ENCODE data around the gene B4GALNT4.
"Not testable (repeated sequence)": the region's sequence is repeated elsewhere in the genome, so short reads cannot be mapped to it uniquely, and the experiment has no call there.

Gene B4GALNT4

DNA sequence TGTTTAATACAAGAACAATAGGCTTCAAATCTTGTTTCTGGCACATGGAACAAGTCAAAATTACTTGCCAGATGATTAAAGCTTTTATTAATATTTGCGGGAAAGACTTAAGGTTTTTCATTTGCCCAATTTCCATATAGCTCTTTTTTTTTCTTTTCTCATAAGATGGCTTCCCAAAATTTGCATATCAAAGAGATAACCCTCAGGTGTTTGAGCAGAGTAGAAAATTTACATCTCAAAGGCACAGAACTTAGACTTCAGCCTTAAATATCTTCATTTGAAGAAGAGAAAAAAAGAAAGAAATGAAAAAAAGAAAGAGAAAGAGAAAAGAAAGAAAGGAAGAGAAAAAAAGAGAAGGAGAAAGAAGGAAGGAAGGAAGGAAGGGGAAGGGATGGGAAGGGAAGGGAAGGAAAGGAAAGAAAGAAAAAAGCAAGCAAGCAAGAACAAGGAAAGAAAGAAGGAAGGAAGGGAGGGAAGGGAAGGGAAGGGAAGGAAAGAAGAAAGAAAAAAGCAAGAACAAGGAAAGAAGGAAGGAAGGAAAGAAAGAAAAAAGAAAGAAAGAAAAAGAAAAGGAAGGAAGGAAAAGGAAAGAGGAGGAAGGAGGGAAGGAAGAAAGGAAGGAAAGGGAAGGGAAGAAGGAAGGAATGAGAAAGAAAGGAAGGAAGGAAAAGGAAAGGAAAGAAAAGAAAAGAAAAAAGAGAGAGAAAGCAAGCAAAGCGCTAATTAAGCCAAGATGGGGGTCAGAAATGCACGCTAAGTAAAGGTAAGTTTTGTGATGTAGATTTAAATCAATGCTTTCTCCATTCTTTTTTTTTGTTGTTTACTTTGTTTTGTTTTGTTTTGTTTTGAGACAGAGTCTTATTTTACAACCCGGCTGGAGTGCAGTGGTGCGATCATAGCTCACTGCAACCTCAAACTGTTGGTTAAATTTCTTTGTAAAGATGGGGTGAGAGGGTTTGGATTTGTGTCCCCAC, 28.5 kb upstream of the B4GALNT4 start:
- peaks cover 18% of the 10 kb centered on the region for H3K4me1 Mint-ChIP-seq
- H3K27ac Mint-ChIP-seq, result peak overlapping the region; percentile 25 to 52 (median 47)
- TF ChIP-seq CTCF (IDR thresholded peaks at IDR 0.05; ENCODE audit: unreplicated experiment in 3 of 3), result no peak
- H3K4me3 Mint-ChIP-seq, result no peak overlapping the region
- no peaks in the 10 kb centered on the region for H3K9me3 Mint-ChIP-seq
- no peaks in the 10 kb centered on the region for H3K36me3 Mint-ChIP-seq (ENCODE audit: low read depth)
- peaks cover 4% of the 10 kb centered on the region for H3K27me3 Mint-ChIP-seq (ENCODE audit: low read depth)

- Mint-ChIP-seq H3K4me1 (peaks cover 5% of the 10 kb centered on the region), H3K27me3 (ENCODE audit: low read depth) (peaks cover 4% of the 10 kb centered on the region), H3K36me3 (ENCODE audit: low read depth) (no peaks in the 10 kb centered on the region), H3K4me3 (no peak overlapping the region), H3K27ac (peak overlapping the region; percentile 41 to 83 (median 83)), H3K9me3 (no peaks in the 10 kb centered on the region)
- no peak for TF ChIP-seq CTCF (IDR thresholded peaks at IDR 0.05; ENCODE audit: unreplicated experiment in 3 of 3)
These were observed 27.0 kb upstream of the B4GALNT4 start for GRCh38 chr11:342328-342727.

DNA sequence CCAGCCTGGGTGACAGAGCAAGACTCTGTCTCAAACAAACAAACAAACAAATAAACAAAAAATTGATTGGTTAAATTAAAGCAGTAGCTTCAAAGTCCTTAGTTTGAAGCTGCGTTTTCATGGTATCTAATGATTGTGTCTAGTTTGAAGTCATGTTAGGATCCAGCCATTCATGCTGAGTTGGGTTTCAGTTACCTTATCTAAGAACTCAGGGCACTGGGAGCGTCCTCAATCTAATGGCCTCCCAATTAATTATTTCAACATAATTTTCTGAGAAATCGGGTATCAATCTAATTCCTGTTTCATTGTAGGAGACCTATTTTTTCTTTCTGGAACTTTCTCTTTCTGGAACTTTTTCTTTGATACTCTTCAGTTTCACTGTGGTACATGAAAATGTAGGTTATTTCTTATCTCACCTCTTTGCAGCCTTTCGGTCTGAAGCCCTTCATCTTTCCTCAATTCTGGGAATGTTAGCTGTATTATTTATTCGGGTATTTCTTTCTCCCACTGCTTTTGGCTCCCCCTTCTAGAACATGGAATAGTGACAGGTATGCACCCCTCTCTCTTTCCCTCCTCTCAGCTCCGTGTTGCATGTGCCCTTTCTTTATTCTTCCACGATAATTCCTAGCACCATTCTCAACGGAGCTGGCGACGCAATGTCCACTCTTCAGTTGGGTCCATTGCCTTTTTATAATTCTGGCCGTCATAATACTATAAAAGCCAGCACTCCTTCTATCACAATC, 24.3 kb upstream of the B4GALNT4 start:
- Mint-ChIP-seq H3K9me3 (no peaks in the 10 kb centered on the region), H3K27ac (peak overlapping the region in 1 of 3 experiments; percentile 29), H3K36me3 (ENCODE audit: low read depth) (no peaks in the 10 kb centered on the region), H3K4me3 (no peak overlapping the region), H3K27me3 (ENCODE audit: low read depth) (peaks cover 4% of the 10 kb centered on the region), H3K4me1 (peaks cover 7% of the 10 kb centered on the region)
- TF ChIP-seq CTCF (IDR thresholded peaks at IDR 0.05; ENCODE audit: unreplicated experiment in 3 of 3), result no peak

DNA sequence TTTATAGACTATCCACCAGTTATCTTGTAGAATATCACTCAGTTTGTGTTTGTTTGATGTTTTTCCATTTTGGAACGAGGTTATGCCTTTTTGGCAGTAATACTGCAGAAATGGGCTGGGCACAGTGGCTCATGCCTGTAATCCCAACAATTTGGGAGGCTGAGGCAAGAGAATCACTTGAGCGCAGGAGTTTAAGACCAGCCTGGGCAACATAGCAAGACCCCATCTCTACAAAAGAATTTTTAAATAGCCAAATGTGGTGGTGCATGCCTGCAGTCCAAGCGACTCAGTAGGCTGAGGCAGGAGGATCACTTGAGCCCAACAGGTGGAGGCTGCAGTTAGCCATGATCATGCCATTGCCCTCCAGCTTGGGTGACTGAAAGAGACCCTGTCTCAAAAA, 22.8 kb upstream of the B4GALNT4 start:
- Mint-ChIP-seq H3K4me3 (no peak overlapping the region), H3K36me3 (ENCODE audit: low read depth) (no peaks in the 10 kb centered on the region), H3K27ac (no peak overlapping the region), H3K9me3 (no peaks in the 10 kb centered on the region), H3K4me1 (peaks cover 22% of the 10 kb centered on the region), H3K27me3 (ENCODE audit: low read depth) (peaks cover 4% of the 10 kb centered on the region)
- no peak for TF ChIP-seq CTCF (IDR thresholded peaks at IDR 0.05; ENCODE audit: unreplicated experiment in 3 of 3)

GRCh38 chr11:349270-349954, 19.9 kb upstream of the B4GALNT4 start:
- not testable (repeated sequence) for H3K36me3 Mint-ChIP-seq (ENCODE audit: low read depth); H3K9me3 Mint-ChIP-seq; H3K27me3 Mint-ChIP-seq (ENCODE audit: low read depth); H3K4me3 Mint-ChIP-seq
- Mint-ChIP-seq H3K27ac (peak overlapping the region in 2 of 3 experiments; percentile 75 to 81), H3K4me1 (peaks cover 39% of the 10 kb centered on the region)

GRCh38 chr11:350033-350722, 19.1 kb upstream of the B4GALNT4 start:
- not testable (repeated sequence) for H3K4me3 Mint-ChIP-seq; H3K9me3 Mint-ChIP-seq; H3K36me3 Mint-ChIP-seq (ENCODE audit: low read depth); H3K27me3 Mint-ChIP-seq (ENCODE audit: low read depth)
- peak overlapping the region; percentile 75 to 83 (median 81) for H3K27ac Mint-ChIP-seq
- H3K4me1 Mint-ChIP-seq, result peaks cover 42% of the 10 kb centered on the region
